H9 (cell line): ENCODE measurements around the gene TDO2. TPM values are rescaled to one million over a fixed set of nuclear protein-coding genes. Genes with fewer than 3 reads are reported as not detected.

ENCODE experiments used
- DNase-seq: peaks from one replicate; pipeline ENCODE4 v3.0.0-alpha.2; 2017
- H2AFZ ChIP-seq: one replicate; pipeline ENCODE4 v1.6.1; 2013; ENCODE audit warnings: mild to moderate bottlenecking, low read length, control low read depth, moderate library complexity
- H2AK5ac ChIP-seq: 2 replicates; pipeline ENCODE4 v1.6.1; 2013; ENCODE audit warnings: low read length, control low read depth, mixed read lengths; ENCODE audit not compliant: insufficient read length
- H2BK120ac ChIP-seq: one replicate; pipeline ENCODE4 v1.6.1; 2013; ENCODE audit warnings: low read depth, mild to moderate bottlenecking, low read length, control low read depth, inconsistent platforms; ENCODE audit not compliant: poor library complexity, severe bottlenecking
- H2BK12ac ChIP-seq: 2 replicates; pipeline ENCODE4 v1.6.1; 2013; ENCODE audit warnings: low read length, control low read depth, mixed read lengths, low read depth; ENCODE audit not compliant: insufficient read length
- H2BK15ac ChIP-seq: 2 replicates; pipeline ENCODE4 v1.6.1; 2013; ENCODE audit warnings: low read depth, low read length, control low read depth
- H2BK20ac ChIP-seq: one replicate; pipeline ENCODE4 v1.6.1; 2013; ENCODE audit warnings: low read depth, mild to moderate bottlenecking, low read length, control low read depth, inconsistent platforms; ENCODE audit not compliant: poor library complexity, severe bottlenecking
- H2BK5ac ChIP-seq: 2 replicates; pipeline ENCODE4 v1.6.1; 2013; ENCODE audit warnings: low read length, control low read depth, mixed read lengths; ENCODE audit not compliant: insufficient read length
- H3K14ac ChIP-seq: 2 replicates; pipeline ENCODE4 v1.6.1; 2013; ENCODE audit warnings: low read length, control low read depth; ENCODE audit not compliant: insufficient read depth
- H3K18ac ChIP-seq: 2 replicates; pipeline ENCODE4 v1.6.1; 2013; ENCODE audit warnings: low read depth, mild to moderate bottlenecking, mixed read lengths, low read length, control low read depth; ENCODE audit not compliant: insufficient read length
- H3K23ac ChIP-seq: 2 replicates; pipeline ENCODE4 v1.6.1; 2013; ENCODE audit warnings: low read length, control low read depth, mixed read lengths, low read depth; ENCODE audit not compliant: insufficient read length
- H3K23me2 ChIP-seq: 2 replicates; pipeline ENCODE4 v1.6.1; 2013; ENCODE audit warnings: low read depth, mild to moderate bottlenecking, mixed read lengths, low read length, control low read depth; ENCODE audit not compliant: insufficient read length, poor library complexity, severe bottlenecking
- H3K27ac ChIP-seq: 2 replicates; pipeline ENCODE4 v1.5.1; 2013; ENCODE audit warnings: low read length, control low read depth, mixed read lengths, low read depth; ENCODE audit not compliant: insufficient read length
- H3K27me3 ChIP-seq: 2 replicates; pipeline ENCODE4 v1.6.1; 2013; ENCODE audit warnings: low read length, control low read depth, inconsistent platforms; ENCODE audit not compliant: insufficient read depth
- H3K4ac ChIP-seq: 2 replicates; pipeline ENCODE4 v1.6.1; 2013; ENCODE audit warnings: low read depth, mild to moderate bottlenecking, control low read depth, inconsistent platforms, low read length, moderate library complexity
- H3K4me1 ChIP-seq: 2 replicates; pipeline ENCODE4 v1.6.1; 2013; ENCODE audit warnings: low read length, control low read depth, inconsistent platforms; ENCODE audit not compliant: insufficient read depth
- H3K4me2 ChIP-seq: 2 replicates; pipeline ENCODE4 v1.6.1; 2013; ENCODE audit warnings: low read length, control low read depth, mixed read lengths; ENCODE audit not compliant: insufficient read length, insufficient read depth
- H3K56ac ChIP-seq: 2 replicates; pipeline ENCODE4 v1.6.1; 2013; ENCODE audit warnings: low read depth, mild to moderate bottlenecking, mixed read lengths, low read length, control low read depth; ENCODE audit not compliant: insufficient read length
- H3K79me1 ChIP-seq: 2 replicates; pipeline ENCODE4 v1.6.1; 2013; ENCODE audit warnings: low read depth, mild to moderate bottlenecking, moderate library complexity, low read length, control low read depth, inconsistent platforms; ENCODE audit not compliant: insufficient read depth, poor library complexity, severe bottlenecking
- H3K79me2 ChIP-seq: 2 replicates; pipeline ENCODE4 v1.6.1; 2013; ENCODE audit warnings: low read length, control low read depth, inconsistent platforms; ENCODE audit not compliant: insufficient read depth
- H3K9ac ChIP-seq: 2 replicates; pipeline ENCODE4 v1.6.1; 2013; ENCODE audit warnings: low read length, control low read depth, mixed read lengths; ENCODE audit not compliant: insufficient read length; ENCODE audit errors: extremely low read depth
- H3K9me3 ChIP-seq: one replicate; pipeline ENCODE4 v1.6.1; 2013; ENCODE audit warnings: low read depth, low read length, inconsistent platforms; ENCODE audit not compliant: control insufficient read depth
- H3T11ph ChIP-seq: one replicate; pipeline ENCODE4 v1.6.1; 2013; ENCODE audit warnings: mild to moderate bottlenecking, low read length, control low read depth, inconsistent platforms
- H4K20me1 ChIP-seq: one replicate; pipeline ENCODE4 v1.6.1; 2013; ENCODE audit not compliant: control insufficient read depth, insufficient read length, insufficient read depth
- H4K5ac ChIP-seq: 2 replicates; pipeline ENCODE4 v1.6.1; 2013; ENCODE audit warnings: low read depth, mild to moderate bottlenecking, mixed read lengths, low read length, control low read depth; ENCODE audit not compliant: insufficient read length
- H4K8ac ChIP-seq: replicated peaks from 2 replicates; pipeline ENCODE4 v1.6.1; 2013; ENCODE audit warnings: low read length, control low read depth, mixed read lengths, low read depth; ENCODE audit not compliant: insufficient read length
- H4K91ac ChIP-seq: 2 replicates; pipeline ENCODE4 v1.6.1; 2013; ENCODE audit warnings: low read depth, mild to moderate bottlenecking, moderate library complexity, mixed read lengths, low read length, control low read depth; ENCODE audit not compliant: insufficient read length
- H3K27ac Mint-ChIP-seq, 3 experiments: 2 replicates in 2 of 3; 3 replicates in 1 of 3; pipeline ENCODE4 v1.8.0; 2020 to 2021; ENCODE audit warnings: mixed read lengths in 3 of 3, mild to moderate bottlenecking in 1 of 3, moderate library complexity in 1 of 3
- H3K27me3 Mint-ChIP-seq: 2 replicates; pipeline ENCODE4 v1.8.0; 2021; ENCODE audit warnings: low read depth, mild to moderate bottlenecking, moderate library complexity, mixed read lengths
- H3K36me3 Mint-ChIP-seq, 3 experiments: 2 replicates in 2 of 3; 3 replicates in 1 of 3; pipeline ENCODE4 v1.8.0; 2020 to 2021; ENCODE audit warnings: low read depth in 3 of 3, mixed read lengths in 3 of 3; ENCODE audit not compliant: insufficient read depth in 1 of 3
- H3K4me1 Mint-ChIP-seq, 2 experiments: 2 replicates each; pipeline ENCODE4 v1.8.0; 2020; ENCODE audit warnings: mixed read lengths in 2 of 2
- H3K4me3 Mint-ChIP-seq, 2 experiments: 2 replicates in 1 of 2; 3 replicates in 1 of 2; pipeline ENCODE4 v1.8.0; 2020 to 2021; ENCODE audit warnings: mild to moderate bottlenecking in 2 of 2, mixed read lengths in 2 of 2, moderate library complexity in 1 of 2
- H3K9me3 Mint-ChIP-seq, 2 experiments: 2 replicates in 1 of 2; 3 replicates in 1 of 2; pipeline ENCODE4 v1.8.0; 2020; ENCODE audit warnings: mild to moderate bottlenecking in 2 of 2, mixed read lengths in 2 of 2, moderate library complexity in 1 of 2
- CTCF ChIP-seq: fragments of 200-600 bp; sonication (generic); conservative IDR thresholded peaks from 3 replicates; pipeline ENCODE4 v1.8.0; 2021; ENCODE audit warnings: antibody characterized with exemption, mild to moderate bottlenecking
- WGBS: extraction: QIAGEN DNeasy Blood & Tissue Kit; methylation state at CpG from one replicate; pipeline ENCODE4 v1.1.7; 2013; ENCODE audit warnings: missing lambda C conversion rate, low lambda C conversion rate, mixed read lengths; ENCODE audit not compliant: insufficient read length; ENCODE audit errors: extremely low coverage; 5-methylcytosine and 5-hydroxymethylcytosine counted together
- total RNA-seq: library from RNA; stranded (reverse); gene quantifications from 2 replicates; pipeline ENCODE4 v1.2.1, GENCODE V29; 2021

The TDO2 gene
- total RNA-seq, 1 experiment from 2014 or later = not detected

DNA sequence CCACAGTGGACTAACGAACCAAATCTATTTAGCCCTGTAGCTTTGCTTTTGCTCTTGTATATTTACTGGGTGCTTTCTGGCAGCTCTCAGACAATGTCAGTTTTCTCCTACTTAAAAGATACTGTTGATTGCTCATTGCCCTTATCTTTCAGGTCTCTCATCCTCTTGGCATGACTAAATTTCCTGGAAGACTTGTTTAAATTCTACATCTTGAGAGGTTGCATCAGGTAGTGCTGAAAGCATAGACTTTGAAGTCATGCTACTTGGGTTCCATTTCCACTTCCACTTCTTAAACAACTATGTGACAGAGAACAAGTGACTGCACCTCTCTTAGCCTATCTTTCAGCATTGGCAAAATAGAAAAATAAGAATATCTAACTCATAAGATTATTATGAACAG lies 8.4 kb downstream of the TDO2 start:
- H2BK12ac ChIP-seq = no peak overlapping the region
- H4K20me1 ChIP-seq = no peaks in the 10 kb centered on the region
- Mint-ChIP-seq H3K9me3 (no peaks in the 10 kb centered on the region), H3K4me1 (0 out of 4 replicates have a peak, but pooled peaks cover 0 to 3% of the 10 kb centered on the region in 2 experiments), H3K27me3 (no peaks in the 10 kb centered on the region), H3K36me3 (no peaks in the 10 kb centered on the region), H3K27ac (no peak overlapping the region), H3K4me3 (no peak overlapping the region)
- no peak overlapping the region for H3K23ac ChIP-seq
- H3K14ac ChIP-seq = no peak overlapping the region
- H3K27me3 ChIP-seq = no peaks in the 10 kb centered on the region
- H3K23me2 ChIP-seq = no peaks in the 10 kb centered on the region
- no peak for DNase-seq
- no peaks in the 10 kb centered on the region for H3K9me3 ChIP-seq
- TF ChIP-seq CTCF = no peak
- no peak overlapping the region for H3K9ac ChIP-seq
- no peak overlapping the region for H2AK5ac ChIP-seq
- H3K4me2 ChIP-seq = no peak overlapping the region
- H4K91ac ChIP-seq = no peak overlapping the region
- no peaks in the 10 kb centered on the region for H3K79me2 ChIP-seq
- no peak overlapping the region for H3T11ph ChIP-seq
- no peak overlapping the region for H3K56ac ChIP-seq
- no peak overlapping the region for H3K4ac ChIP-seq
- WGBS = no CpG with 5 or more reads among the region's 1 CpG
- H2AFZ ChIP-seq = no peak overlapping the region
- no peak overlapping the region for H4K5ac ChIP-seq
- no peak overlapping the region for H3K27ac ChIP-seq
- no peak overlapping the region for H2BK5ac ChIP-seq
- H2BK120ac ChIP-seq = no peak overlapping the region
- H2BK15ac ChIP-seq = no peak overlapping the region
- no peak overlapping the region for H2BK20ac ChIP-seq
- H4K8ac ChIP-seq = no peak overlapping the region
- H3K18ac ChIP-seq = no peak overlapping the region
- H3K4me1 ChIP-seq = no peaks in the 10 kb centered on the region
- no peaks in the 10 kb centered on the region for H3K79me1 ChIP-seq
